Measurements from ENCODE around the gene DNAI1. TPM values are rescaled to one million over a fixed set of nuclear protein-coding genes. Genes with fewer than 3 reads are reported as not detected.

The DNAI1 gene
- total and polyA plus RNA-seq, 2 experiments from 2014 or later, result 0.57 TPM; not detected in 1

GRCh38 chr9:34508463-34508862 is 49.9 kb downstream of the DNAI1 start:
- Histone ChIP-seq H4K20me1 (ENCODE audit: insufficient read depth, poor library complexity, severe bottlenecking) (no peaks in the 10 kb centered on the region), H3K4me1 (ENCODE audit: insufficient read depth) (peaks cover 12% of the 10 kb centered on the region), H3K27me3 (no peaks in the 10 kb centered on the region), H3K4me2 (no peak overlapping the region), H3K9me2 (replicated peaks; ENCODE audit: insufficient read depth) (no peaks in the 10 kb centered on the region), H3K79me2 (no peaks in the 10 kb centered on the region), H3K4me3 (no peak overlapping the region), H3K9me3 (ENCODE audit: low read depth) (no peaks in the 10 kb centered on the region), H3K27ac (no peak overlapping the region), H2AFZ (no peak overlapping the region), H3K36me3 (replicated peaks; ENCODE audit: insufficient read depth, low read depth) (no peaks in the 10 kb centered on the region)
- no peak for TF ChIP-seq EZH2 (IDR thresholded peaks at IDR 0.05; ENCODE audit: borderline replicate concordance)
- no peak for TF ChIP-seq CTCF (IDR thresholded peaks at IDR 0.05; ENCODE audit: poor library complexity)
- TF ChIP-seq EZH2phosphoT487 (IDR thresholded peaks at IDR 0.05; ENCODE audit: low read depth, severe bottlenecking, unreplicated experiment), result no peak
- 98% methylated on average over 3 of the region's 3 CpGs for WGBS (ENCODE audit: low lambda C conversion rate, missing lambda C conversion rate)
- no peak for DNase-seq (ENCODE audit: low spot score)

- no peak for DNase-seq (ENCODE audit: low spot score)
- Histone ChIP-seq H3K36me3 (replicated peaks; ENCODE audit: insufficient read depth, low read depth) (no peaks in the 10 kb centered on the region), H3K4me3 (no peak overlapping the region), H3K9me2 (replicated peaks; ENCODE audit: insufficient read depth) (no peaks in the 10 kb centered on the region), H2AFZ (no peak overlapping the region), H3K27ac (no peak overlapping the region), H3K27me3 (no peaks in the 10 kb centered on the region), H3K79me2 (no peaks in the 10 kb centered on the region), H4K20me1 (ENCODE audit: insufficient read depth, poor library complexity, severe bottlenecking) (no peaks in the 10 kb centered on the region), H3K4me1 (ENCODE audit: insufficient read depth) (peaks cover 14% of the 10 kb centered on the region), H3K9me3 (ENCODE audit: low read depth) (no peaks in the 10 kb centered on the region), H3K4me2 (no peak overlapping the region)
- TF ChIP-seq EZH2phosphoT487 (IDR thresholded peaks at IDR 0.05; ENCODE audit: low read depth, severe bottlenecking, unreplicated experiment), result no peak
- TF ChIP-seq CTCF (IDR thresholded peaks at IDR 0.05; ENCODE audit: poor library complexity), result no peak
- TF ChIP-seq EZH2 (IDR thresholded peaks at IDR 0.05; ENCODE audit: borderline replicate concordance), result no peak
- WGBS (ENCODE audit: low lambda C conversion rate, missing lambda C conversion rate), result 96% methylated on average over 3 of the region's 3 CpGs
Measured at GRCh38 chr9:34508951-34509350, 50.3 kb downstream of the DNAI1 start.

- Histone ChIP-seq H3K27ac (no peak overlapping the region), H3K27me3 (no peaks in the 10 kb centered on the region), H2AFZ (no peak overlapping the region), H3K9me2 (replicated peaks; ENCODE audit: insufficient read depth) (no peaks in the 10 kb centered on the region), H3K9me3 (ENCODE audit: low read depth) (no peaks in the 10 kb centered on the region), H4K20me1 (ENCODE audit: insufficient read depth, poor library complexity, severe bottlenecking) (no peaks in the 10 kb centered on the region), H3K79me2 (no peaks in the 10 kb centered on the region), H3K4me1 (ENCODE audit: insufficient read depth) (peaks cover 14% of the 10 kb centered on the region), H3K36me3 (replicated peaks; ENCODE audit: insufficient read depth, low read depth) (no peaks in the 10 kb centered on the region), H3K4me3 (no peak overlapping the region), H3K4me2 (no peak overlapping the region)
- DNase-seq (ENCODE audit: low spot score), result no peak
- TF ChIP-seq EZH2phosphoT487 (IDR thresholded peaks at IDR 0.05; ENCODE audit: low read depth, severe bottlenecking, unreplicated experiment) (no peak), CTCF (IDR thresholded peaks at IDR 0.05; ENCODE audit: poor library complexity) (no peak), EZH2 (IDR thresholded peaks at IDR 0.05; ENCODE audit: borderline replicate concordance) (no peak)
- WGBS (ENCODE audit: low lambda C conversion rate, missing lambda C conversion rate), result 68% methylated on average over 13 of the region's 13 CpGs
Measured at GRCh38 chr9:34510497-34511468, 52.2 kb downstream of the DNAI1 start.

All from hepatocyte (in vitro differentiated cells).